GM23338 (cell line): ENCODE results near the gene E2F6. TPM values are rescaled to one million over a fixed set of nuclear protein-coding genes. Genes with fewer than 3 reads are reported as not detected.

Experiments
- ATAC-seq: fragments of 200-7000 bp; cut with Tn5 transposase; 3 replicates; pipeline ENCODE4 v1.9.1; 2020
- DNase-seq: peaks from one replicate; pipeline ENCODE4 v3.0.0-alpha.2; 2015; ENCODE audit warnings: low spot score
- H2AFZ ChIP-seq: fragments of 200-600 bp; sonication (generic); 2 replicates; pipeline ENCODE4 v1.8.0; 2016; ENCODE audit warnings: antibody characterized with exemption, mild to moderate bottlenecking, moderate library complexity
- H3F3A ChIP-seq: fragments of 200-600 bp; sonication (generic); replicated peaks from 2 replicates; pipeline ENCODE4 v1.8.0; 2017; ENCODE audit warnings: antibody characterized with exemption, mixed run types, low read depth
- H3K27ac ChIP-seq: fragments of 200-600 bp; sonication (generic); 2 replicates; pipeline ENCODE4 v1.6.1; 2016; ENCODE audit warnings: low read depth
- H3K27me3 ChIP-seq: fragments of 200-600 bp; sonication (generic); 2 replicates; pipeline ENCODE4 v1.8.0; 2016; ENCODE audit warnings: mild to moderate bottlenecking, mixed run types, moderate library complexity; ENCODE audit not compliant: insufficient read depth
- H3K36me3 ChIP-seq: fragments of 200-600 bp; sonication (generic); 2 replicates; pipeline ENCODE4 v1.8.0; 2016; ENCODE audit warnings: mild to moderate bottlenecking; ENCODE audit not compliant: insufficient read depth
- H3K4me1 ChIP-seq: fragments of 200-600 bp; sonication (generic); 2 replicates; pipeline ENCODE4 v1.8.0; 2016; ENCODE audit warnings: mild to moderate bottlenecking, moderate library complexity; ENCODE audit not compliant: insufficient read depth
- H3K4me2 ChIP-seq: fragments of 200-600 bp; sonication (generic); 2 replicates; pipeline ENCODE4 v1.7.1; 2017; ENCODE audit warnings: mixed run types
- H3K4me3 ChIP-seq: fragments of 200-600 bp; sonication (generic); 2 replicates; pipeline ENCODE4 v1.6.1; 2016; ENCODE audit warnings: mixed run types
- H3K79me2 ChIP-seq: fragments of 200-600 bp; sonication (generic); replicated peaks from 2 replicates; pipeline ENCODE4 v1.8.0; 2017; ENCODE audit warnings: mild to moderate bottlenecking; ENCODE audit not compliant: insufficient read depth
- H3K9me2 ChIP-seq: fragments of 200-600 bp; sonication (generic); 2 replicates; pipeline ENCODE4 v1.8.0; 2017; ENCODE audit not compliant: insufficient read depth
- H4K20me1 ChIP-seq: fragments of 200-600 bp; sonication (generic); replicated peaks from 2 replicates; pipeline ENCODE4 v1.8.0; 2017; ENCODE audit warnings: mild to moderate bottlenecking; ENCODE audit not compliant: insufficient read depth
- H3K27ac Mint-ChIP-seq: 2 replicates; pipeline ENCODE4 v1.8.0; 2020; ENCODE audit warnings: inconsistent platforms, mild to moderate bottlenecking, moderate library complexity, mixed read lengths
- H3K27me3 Mint-ChIP-seq: 3 replicates; pipeline ENCODE4 v1.8.0; 2022; ENCODE audit warnings: low read depth, mild to moderate bottlenecking, moderate library complexity, mixed read lengths, inconsistent platforms; ENCODE audit not compliant: insufficient read depth, poor library complexity
- H3K36me3 Mint-ChIP-seq: 3 replicates; pipeline ENCODE4 v1.8.0; 2021; ENCODE audit warnings: low read depth, mild to moderate bottlenecking, inconsistent platforms, moderate library complexity, mixed read lengths
- H3K4me1 Mint-ChIP-seq: 3 replicates; pipeline ENCODE4 v1.8.0; 2020; ENCODE audit warnings: mild to moderate bottlenecking, inconsistent platforms, mixed read lengths
- H3K4me3 Mint-ChIP-seq: 3 replicates; pipeline ENCODE4 v1.8.0; 2021; ENCODE audit warnings: moderate library complexity, mild to moderate bottlenecking, inconsistent platforms, mixed read lengths
- H3K9me3 Mint-ChIP-seq: 3 replicates; pipeline ENCODE4 v1.8.0; 2020; ENCODE audit warnings: moderate library complexity, mild to moderate bottlenecking, inconsistent platforms, mixed read lengths
- EZH2 ChIP-seq: fragments of 200-600 bp; sonication (generic); IDR thresholded peaks from one replicate; pipeline ENCODE4 v1.8.0; 2017; ENCODE audit warnings: antibody characterized with exemption, mild to moderate bottlenecking, low read depth; ENCODE audit not compliant: unreplicated experiment
- JUNB ChIP-seq: IDR thresholded peaks from one replicate; pipeline ENCODE4 v1.6.1; 2016; ENCODE audit warnings: antibody characterized with exemption; ENCODE audit not compliant: unreplicated experiment
- ZNF114 ChIP-seq: fragments of 250-450 bp; sonication (Bioruptor Pico); IDR thresholded peaks from 2 replicates; pipeline ENCODE4 v1.5.0; 2020; ENCODE audit warnings: mild to moderate bottlenecking, moderate library complexity
- ZNF331 ChIP-seq: fragments of 250-450 bp; sonication (Bioruptor Pico); IDR thresholded peaks from 2 replicates; pipeline ENCODE4 v1.5.0; 2020; ENCODE audit warnings: low read depth, mild to moderate bottlenecking, moderate library complexity
- polyA plus RNA-seq: library from polyadenylated mRNA; unstranded; fragments of >200 nt; fragmentation: Nextera tagmentation; extraction: Ambion mirVana; gene quantifications from 2 replicates; pipeline ENCODE4 v1.2.1, GENCODE V29; 2016
- total RNA-seq: library from RNA; depleted of rRNA; stranded (reverse); fragments of >200 nt; shearing (Covaris generic); gene quantifications from 2 replicates; pipeline ENCODE4 v1.2.3, GENCODE V29; 2014
- TF ChIP-seq, protein P1 (sequence below): IDR thresholded peaks from 2 replicates; pipeline ENCODE4 v1.6.1; 2016; ENCODE audit warnings: antibody characterized with exemption
- TF ChIP-seq, protein P2 (sequence below): fragments of 250-450 bp; sonication (Bioruptor Pico); IDR thresholded peaks from 2 replicates; pipeline ENCODE4 v1.5.0; 2020; ENCODE audit warnings: mild to moderate bottlenecking, moderate library complexity
- TF ChIP-seq, protein P3 (sequence below), 2 experiments: fragments of 200-600 bp in 1 of 2; sonication (generic) in 1 of 2; conservative IDR thresholded peaks; 2 replicates each; pipeline versions ENCODE4 v1.5.1 to v1.6.1; 2016 to 2017; ENCODE audit warnings: antibody characterized with exemption in 2 of 2, low read depth in 2 of 2, mild to moderate bottlenecking in 2 of 2, moderate library complexity in 1 of 2

E2F6 gene
- total and polyA plus RNA-seq, 2 experiments from 2014 or later: 16.9 to 20.7 TPM

DNA sequence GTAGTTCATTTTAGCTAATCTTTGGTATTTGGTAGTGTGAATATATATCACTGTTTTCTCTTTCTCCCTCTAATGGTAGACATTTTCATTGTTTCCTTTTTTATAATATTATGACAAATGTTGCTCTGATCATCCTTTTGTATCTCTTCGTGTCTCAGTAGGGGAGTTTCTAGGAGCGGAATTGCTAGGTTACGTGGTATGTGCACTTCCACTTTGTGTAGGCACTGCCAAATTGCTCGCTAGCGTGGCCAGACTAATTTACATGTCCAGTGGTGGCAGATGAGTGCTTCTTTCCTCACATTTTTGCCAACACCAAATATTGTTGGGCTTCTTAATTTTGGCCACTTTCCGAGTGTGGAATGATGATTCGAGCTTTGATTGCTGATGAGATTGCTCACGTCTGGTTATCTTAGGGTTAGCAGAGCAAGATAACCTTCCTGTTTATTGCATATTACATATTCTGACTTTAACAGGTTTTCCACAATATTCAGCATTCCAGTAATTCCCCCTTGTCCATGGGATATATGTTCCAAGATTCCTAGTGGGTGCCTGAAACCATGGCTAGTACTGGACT, 37.5 kb upstream of the E2F6 start:
- H3K27ac ChIP-seq: no peak overlapping the region
- H3K9me2 ChIP-seq: 0 out of 2 replicates have a peak, but pooled peaks cover 3% of the 10 kb centered on the region
- H3K36me3 Mint-ChIP-seq: peaks cover 13% of the 10 kb centered on the region; the same call in 2 of the 3 replicates
- H3K27me3 ChIP-seq: no peaks in the 10 kb centered on the region
- no peak overlapping the region for H2AFZ ChIP-seq
- H3K79me2 ChIP-seq: peaks cover 64% of the 10 kb centered on the region
- H3F3A ChIP-seq: no peaks in the 10 kb centered on the region; the same call in 1 of the 2 replicates
- peaks cover 17% of the 10 kb centered on the region for H3K4me1 Mint-ChIP-seq
- H3K4me3 ChIP-seq: no peak overlapping the region
- no peak overlapping the region for H3K4me3 Mint-ChIP-seq
- peaks cover 6% of the 10 kb centered on the region; the same call in 1 of the 2 replicates for H4K20me1 ChIP-seq
- no peak overlapping the region for H3K27ac Mint-ChIP-seq
- ATAC-seq (no peak), DNase-seq (no peak)
- H3K36me3 ChIP-seq: 0 out of 2 replicates have a peak, but pooled peaks cover 3% of the 10 kb centered on the region
- TF ChIP-seq, protein P1, sequence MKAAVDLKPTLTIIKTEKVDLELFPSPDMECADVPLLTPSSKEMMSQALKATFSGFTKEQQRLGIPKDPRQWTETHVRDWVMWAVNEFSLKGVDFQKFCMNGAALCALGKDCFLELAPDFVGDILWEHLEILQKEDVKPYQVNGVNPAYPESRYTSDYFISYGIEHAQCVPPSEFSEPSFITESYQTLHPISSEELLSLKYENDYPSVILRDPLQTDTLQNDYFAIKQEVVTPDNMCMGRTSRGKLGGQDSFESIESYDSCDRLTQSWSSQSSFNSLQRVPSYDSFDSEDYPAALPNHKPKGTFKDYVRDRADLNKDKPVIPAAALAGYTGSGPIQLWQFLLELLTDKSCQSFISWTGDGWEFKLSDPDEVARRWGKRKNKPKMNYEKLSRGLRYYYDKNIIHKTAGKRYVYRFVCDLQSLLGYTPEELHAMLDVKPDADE: no peak
- TF ChIP-seq JUNB (no peak), ZNF114 (no peak), EZH2 (no peak), ZNF331 (no peak)
- TF ChIP-seq, protein P2, sequence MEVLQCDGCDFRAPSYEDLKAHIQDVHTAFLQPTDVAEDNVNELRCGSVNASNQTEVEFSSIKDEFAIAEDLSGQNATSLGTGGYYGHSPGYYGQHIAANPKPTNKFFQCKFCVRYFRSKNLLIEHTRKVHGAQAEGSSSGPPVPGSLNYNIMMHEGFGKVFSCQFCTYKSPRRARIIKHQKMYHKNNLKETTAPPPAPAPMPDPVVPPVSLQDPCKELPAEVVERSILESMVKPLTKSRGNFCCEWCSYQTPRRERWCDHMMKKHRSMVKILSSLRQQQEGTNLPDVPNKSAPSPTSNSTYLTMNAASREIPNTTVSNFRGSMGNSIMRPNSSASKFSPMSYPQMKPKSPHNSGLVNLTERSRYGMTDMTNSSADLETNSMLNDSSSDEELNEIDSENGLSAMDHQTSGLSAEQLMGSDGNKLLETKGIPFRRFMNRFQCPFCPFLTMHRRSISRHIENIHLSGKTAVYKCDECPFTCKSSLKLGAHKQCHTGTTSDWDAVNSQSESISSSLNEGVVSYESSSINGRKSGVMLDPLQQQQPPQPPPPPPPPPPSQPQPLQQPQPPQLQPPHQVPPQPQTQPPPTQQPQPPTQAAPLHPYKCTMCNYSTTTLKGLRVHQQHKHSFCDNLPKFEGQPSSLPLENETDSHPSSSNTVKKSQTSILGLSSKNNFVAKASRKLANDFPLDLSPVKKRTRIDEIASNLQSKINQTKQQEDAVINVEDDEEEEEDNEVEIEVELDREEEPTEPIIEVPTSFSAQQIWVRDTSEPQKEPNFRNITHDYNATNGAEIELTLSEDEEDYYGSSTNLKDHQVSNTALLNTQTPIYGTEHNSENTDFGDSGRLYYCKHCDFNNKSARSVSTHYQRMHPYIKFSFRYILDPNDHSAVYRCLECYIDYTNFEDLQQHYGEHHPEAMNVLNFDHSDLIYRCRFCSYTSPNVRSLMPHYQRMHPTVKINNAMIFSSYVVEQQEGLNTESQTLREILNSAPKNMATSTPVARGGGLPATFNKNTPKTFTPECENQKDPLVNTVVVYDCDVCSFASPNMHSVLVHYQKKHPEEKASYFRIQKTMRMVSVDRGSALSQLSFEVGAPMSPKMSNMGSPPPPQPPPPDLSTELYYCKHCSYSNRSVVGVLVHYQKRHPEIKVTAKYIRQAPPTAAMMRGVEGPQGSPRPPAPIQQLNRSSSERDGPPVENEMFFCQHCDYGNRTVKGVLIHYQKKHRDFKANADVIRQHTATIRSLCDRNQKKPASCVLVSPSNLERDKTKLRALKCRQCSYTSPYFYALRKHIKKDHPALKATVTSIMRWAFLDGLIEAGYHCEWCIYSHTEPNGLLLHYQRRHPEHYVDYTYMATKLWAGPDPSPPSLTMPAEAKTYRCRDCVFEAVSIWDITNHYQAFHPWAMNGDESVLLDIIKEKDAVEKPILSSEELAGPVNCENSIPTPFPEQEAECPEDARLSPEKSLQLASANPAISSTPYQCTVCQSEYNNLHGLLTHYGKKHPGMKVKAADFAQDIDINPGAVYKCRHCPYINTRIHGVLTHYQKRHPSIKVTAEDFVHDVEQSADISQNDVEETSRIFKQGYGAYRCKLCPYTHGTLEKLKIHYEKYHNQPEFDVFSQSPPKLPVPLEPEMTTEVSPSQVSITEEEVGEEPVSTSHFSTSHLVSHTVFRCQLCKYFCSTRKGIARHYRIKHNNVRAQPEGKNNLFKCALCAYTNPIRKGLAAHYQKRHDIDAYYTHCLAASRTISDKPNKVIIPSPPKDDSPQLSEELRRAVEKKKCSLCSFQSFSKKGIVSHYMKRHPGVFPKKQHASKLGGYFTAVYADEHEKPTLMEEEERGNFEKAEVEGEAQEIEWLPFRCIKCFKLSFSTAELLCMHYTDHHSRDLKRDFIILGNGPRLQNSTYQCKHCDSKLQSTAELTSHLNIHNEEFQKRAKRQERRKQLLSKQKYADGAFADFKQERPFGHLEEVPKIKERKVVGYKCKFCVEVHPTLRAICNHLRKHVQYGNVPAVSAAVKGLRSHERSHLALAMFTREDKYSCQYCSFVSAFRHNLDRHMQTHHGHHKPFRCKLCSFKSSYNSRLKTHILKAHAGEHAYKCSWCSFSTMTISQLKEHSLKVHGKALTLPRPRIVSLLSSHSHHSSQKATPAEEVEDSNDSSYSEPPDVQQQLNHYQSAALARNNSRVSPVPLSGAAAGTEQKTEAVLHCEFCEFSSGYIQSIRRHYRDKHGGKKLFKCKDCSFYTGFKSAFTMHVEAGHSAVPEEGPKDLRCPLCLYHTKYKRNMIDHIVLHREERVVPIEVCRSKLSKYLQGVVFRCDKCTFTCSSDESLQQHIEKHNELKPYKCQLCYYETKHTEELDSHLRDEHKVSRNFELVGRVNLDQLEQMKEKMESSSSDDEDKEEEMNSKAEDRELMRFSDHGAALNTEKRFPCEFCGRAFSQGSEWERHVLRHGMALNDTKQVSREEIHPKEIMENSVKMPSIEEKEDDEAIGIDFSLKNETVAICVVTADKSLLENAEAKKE: no peak
- TF ChIP-seq, protein P3, sequence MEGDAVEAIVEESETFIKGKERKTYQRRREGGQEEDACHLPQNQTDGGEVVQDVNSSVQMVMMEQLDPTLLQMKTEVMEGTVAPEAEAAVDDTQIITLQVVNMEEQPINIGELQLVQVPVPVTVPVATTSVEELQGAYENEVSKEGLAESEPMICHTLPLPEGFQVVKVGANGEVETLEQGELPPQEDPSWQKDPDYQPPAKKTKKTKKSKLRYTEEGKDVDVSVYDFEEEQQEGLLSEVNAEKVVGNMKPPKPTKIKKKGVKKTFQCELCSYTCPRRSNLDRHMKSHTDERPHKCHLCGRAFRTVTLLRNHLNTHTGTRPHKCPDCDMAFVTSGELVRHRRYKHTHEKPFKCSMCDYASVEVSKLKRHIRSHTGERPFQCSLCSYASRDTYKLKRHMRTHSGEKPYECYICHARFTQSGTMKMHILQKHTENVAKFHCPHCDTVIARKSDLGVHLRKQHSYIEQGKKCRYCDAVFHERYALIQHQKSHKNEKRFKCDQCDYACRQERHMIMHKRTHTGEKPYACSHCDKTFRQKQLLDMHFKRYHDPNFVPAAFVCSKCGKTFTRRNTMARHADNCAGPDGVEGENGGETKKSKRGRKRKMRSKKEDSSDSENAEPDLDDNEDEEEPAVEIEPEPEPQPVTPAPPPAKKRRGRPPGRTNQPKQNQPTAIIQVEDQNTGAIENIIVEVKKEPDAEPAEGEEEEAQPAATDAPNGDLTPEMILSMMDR (conservative IDR thresholded peaks at IDR 0.05; ENCODE audit: low read depth in 2 of 2): no peak
- H3K4me1 ChIP-seq: peaks cover 14% of the 10 kb centered on the region
- peaks cover 6% of the 10 kb centered on the region for H3K27me3 Mint-ChIP-seq
- H3K9me3 Mint-ChIP-seq: peaks cover 9% of the 10 kb centered on the region
- H3K4me2 ChIP-seq: no peak overlapping the region
